ENCODE measurements around the gene SPOCD1.

The SPOCD1 gene

GRCh38 chr1:31745946-31746670 is 69.7 kb downstream of the SPOCD1 start:
- TF ChIP-seq TEAD4 (IDR thresholded peaks at IDR 0.05) (no peak), EP300 (IDR thresholded peaks at IDR 0.05; ENCODE audit: borderline replicate concordance) (no peak), FOXM1 (IDR thresholded peaks at IDR 0.05; ENCODE audit: borderline replicate concordance, low read depth) (no peak), USF1 (IDR thresholded peaks at IDR 0.05) (no peak)

GRCh38 chr1:31745096-31745945 is 70.5 kb downstream of the SPOCD1 start:
- TF ChIP-seq REST (IDR thresholded peaks at IDR 0.05; ENCODE audit: low read depth) (no peak), TEAD4 (IDR thresholded peaks at IDR 0.05) (no peak), RAD21 (IDR thresholded peaks at IDR 0.05; ENCODE audit: low read depth) (peak; percentile 84)

- TF ChIP-seq RAD21 (IDR thresholded peaks at IDR 0.05; ENCODE audit: low read depth) = no peak
- no peak for TF ChIP-seq TAF1 (IDR thresholded peaks at IDR 0.05; ENCODE audit: low read depth)
- TF ChIP-seq NFIC (IDR thresholded peaks at IDR 0.05) = no peak
- no peak for TF ChIP-seq REST (IDR thresholded peaks at IDR 0.05; ENCODE audit: low read depth)
- no peak for TF ChIP-seq TEAD4 (IDR thresholded peaks at IDR 0.05)
- TF ChIP-seq EGR1 (IDR thresholded peaks at IDR 0.05) = no peak
- no peak for TF ChIP-seq YY1 (IDR thresholded peaks at IDR 0.05; ENCODE audit: low read depth)
- TF ChIP-seq ZBTB7A (IDR thresholded peaks at IDR 0.05; ENCODE audit: low read depth) = no peak
- TF ChIP-seq EP300 (IDR thresholded peaks at IDR 0.05; ENCODE audit: borderline replicate concordance) = no peak
- no peak for TF ChIP-seq MAX (IDR thresholded peaks at IDR 0.05)
- TF ChIP-seq TCF12 (IDR thresholded peaks at IDR 0.05; ENCODE audit: low read depth) = no peak
- TF ChIP-seq CEBPB (IDR thresholded peaks at IDR 0.05) = no peak
- TF ChIP-seq USF1 (IDR thresholded peaks at IDR 0.05) = no peak
These were observed 71.5 kb downstream of the SPOCD1 start for GRCh38 chr1:31744165-31744888.

- no peak for TF ChIP-seq TCF12 (IDR thresholded peaks at IDR 0.05; ENCODE audit: low read depth)
- no peak for TF ChIP-seq EP300 (IDR thresholded peaks at IDR 0.05; ENCODE audit: borderline replicate concordance)
- TF ChIP-seq NFIC (IDR thresholded peaks at IDR 0.05) = no peak
- TF ChIP-seq FOXM1 (IDR thresholded peaks at IDR 0.05; ENCODE audit: borderline replicate concordance, low read depth) = no peak
- 0 out of 2 replicates have a peak, but pooled peaks have one; percentile 27 for TF ChIP-seq ZBTB7A (IDR thresholded peaks at IDR 0.05; ENCODE audit: low read depth)
These were observed 73.2 kb downstream of the SPOCD1 start for GRCh38 chr1:31742462-31743212.

Measured in Ishikawa (cell line).